ENCODE results near the gene OLFML1.
"Not testable (repeated sequence)": the region's sequence is repeated elsewhere in the genome, so short reads cannot be mapped to it uniquely, and the experiment has no call there.

Gene OLFML1

DNA sequence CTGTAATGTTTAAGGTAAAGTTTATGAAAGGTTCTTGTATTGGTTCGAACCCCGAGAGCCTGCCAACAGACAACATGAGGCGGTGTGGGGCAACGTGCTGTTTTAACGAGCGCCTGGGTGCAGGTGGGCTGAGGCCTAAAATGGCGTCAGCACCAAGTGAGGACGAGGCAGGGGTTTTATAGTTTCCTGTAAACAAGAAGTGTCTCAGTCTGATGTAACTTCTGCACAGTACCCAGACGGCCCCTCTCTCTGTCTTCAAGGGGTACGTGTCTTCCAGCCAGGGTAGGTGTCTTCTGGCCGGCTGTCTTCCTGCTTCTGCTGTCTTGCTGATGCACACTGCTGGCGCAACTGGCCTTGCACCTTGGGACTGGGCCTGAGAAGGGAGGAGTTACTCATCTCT is 31.2 kb downstream of the OLFML1 start:
- TF ChIP-seq, protein P1, sequence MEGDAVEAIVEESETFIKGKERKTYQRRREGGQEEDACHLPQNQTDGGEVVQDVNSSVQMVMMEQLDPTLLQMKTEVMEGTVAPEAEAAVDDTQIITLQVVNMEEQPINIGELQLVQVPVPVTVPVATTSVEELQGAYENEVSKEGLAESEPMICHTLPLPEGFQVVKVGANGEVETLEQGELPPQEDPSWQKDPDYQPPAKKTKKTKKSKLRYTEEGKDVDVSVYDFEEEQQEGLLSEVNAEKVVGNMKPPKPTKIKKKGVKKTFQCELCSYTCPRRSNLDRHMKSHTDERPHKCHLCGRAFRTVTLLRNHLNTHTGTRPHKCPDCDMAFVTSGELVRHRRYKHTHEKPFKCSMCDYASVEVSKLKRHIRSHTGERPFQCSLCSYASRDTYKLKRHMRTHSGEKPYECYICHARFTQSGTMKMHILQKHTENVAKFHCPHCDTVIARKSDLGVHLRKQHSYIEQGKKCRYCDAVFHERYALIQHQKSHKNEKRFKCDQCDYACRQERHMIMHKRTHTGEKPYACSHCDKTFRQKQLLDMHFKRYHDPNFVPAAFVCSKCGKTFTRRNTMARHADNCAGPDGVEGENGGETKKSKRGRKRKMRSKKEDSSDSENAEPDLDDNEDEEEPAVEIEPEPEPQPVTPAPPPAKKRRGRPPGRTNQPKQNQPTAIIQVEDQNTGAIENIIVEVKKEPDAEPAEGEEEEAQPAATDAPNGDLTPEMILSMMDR (IDR thresholded peaks at IDR 0.05; ENCODE audit: extremely low read depth, missing control alignments): no peak
- no peak for DNase-seq (ENCODE audit: low spot score)

GRCh38 chr11:7517743-7518142 is 32.4 kb downstream of the OLFML1 start:
- DNase-seq (ENCODE audit: low spot score): not testable (repeated sequence)

DNA sequence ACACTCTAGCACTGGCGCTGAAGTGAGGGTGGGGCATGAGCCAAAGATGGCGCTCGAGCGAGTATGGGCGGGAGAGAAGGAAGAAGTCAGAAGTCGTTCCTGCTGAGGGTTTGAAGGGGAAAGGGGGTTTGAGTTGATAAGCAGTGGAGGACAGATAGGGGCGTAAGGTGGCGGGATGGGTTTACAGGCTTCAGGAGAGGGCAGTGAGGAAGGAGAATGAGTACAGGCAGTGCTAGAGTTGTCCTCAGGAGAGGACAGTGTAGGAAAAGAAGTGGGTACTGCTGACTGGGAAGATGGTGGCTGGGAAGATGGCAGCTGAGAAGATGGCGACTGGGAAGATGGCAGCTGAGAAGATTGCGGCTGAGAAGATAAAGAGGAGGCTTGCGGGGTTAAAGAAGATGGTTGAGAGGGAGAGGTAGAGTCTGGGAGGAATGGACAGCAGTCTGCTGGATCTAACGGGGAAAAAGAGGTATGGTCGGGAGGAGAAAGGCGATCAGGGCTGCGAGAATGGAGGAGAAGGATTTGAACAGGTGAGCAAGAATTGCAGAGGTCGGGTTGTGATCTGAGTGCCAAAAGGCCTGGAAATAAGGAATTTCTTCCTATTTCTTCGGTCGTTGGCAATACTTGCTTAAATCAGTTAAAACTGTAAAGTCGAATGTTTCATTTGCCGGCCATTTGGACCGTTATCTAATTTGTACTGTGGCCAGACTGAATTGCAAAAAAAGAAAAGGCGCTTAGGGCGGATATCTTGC is 33.7 kb downstream of the OLFML1 start:
- TF ChIP-seq, protein P1 (IDR thresholded peaks at IDR 0.05; ENCODE audit: extremely low read depth, missing control alignments): no peak
- no peak for DNase-seq (ENCODE audit: low spot score)

DNA sequence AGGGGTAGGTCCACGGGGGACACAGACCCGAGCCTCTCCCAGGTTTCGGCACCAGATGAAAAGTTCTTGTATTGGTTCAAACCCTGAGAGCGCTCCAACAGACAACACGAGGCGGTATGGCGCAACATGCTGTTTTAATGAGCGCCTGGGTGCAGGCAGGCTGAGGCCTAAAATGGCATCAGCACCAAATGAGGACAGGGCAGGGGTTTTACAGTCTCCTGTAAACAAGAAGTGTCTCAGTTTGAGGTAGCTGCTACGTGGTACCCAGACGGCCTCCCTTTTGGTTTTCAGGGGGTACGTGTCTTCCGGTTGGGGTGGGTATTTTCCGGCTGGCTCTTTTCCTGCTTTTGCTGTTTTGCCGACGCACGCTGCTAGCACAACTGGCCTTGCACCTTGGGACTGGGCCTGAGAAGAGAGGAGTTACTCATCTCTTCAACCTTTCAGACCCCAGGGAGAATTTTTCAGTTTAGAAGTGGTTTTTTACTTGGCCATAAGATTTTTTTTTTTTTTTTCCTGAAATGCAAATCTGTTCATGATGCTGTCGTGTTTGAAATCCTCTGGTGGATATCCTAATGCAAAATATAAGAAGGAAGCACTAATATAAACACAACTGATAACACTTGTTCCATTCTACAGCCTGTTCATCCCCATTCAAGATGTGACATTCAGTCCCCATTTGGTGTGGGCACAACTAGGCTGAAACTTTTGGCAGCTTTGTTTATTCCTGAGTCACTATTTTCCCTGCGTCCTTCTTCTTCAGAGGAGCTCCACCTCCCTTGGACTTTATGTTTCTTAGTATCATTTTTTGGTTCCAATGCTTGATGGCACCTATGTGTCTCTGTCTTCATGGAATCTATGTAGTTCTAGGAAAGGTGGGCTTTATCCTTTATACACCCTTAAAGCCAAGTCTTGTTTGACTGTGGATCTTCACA is 35.0 kb downstream of the OLFML1 start:
- peak; percentile 40 for DNase-seq (ENCODE audit: low spot score)
- TF ChIP-seq, protein P1 (IDR thresholded peaks at IDR 0.05; ENCODE audit: extremely low read depth, missing control alignments): no peak

DNA sequence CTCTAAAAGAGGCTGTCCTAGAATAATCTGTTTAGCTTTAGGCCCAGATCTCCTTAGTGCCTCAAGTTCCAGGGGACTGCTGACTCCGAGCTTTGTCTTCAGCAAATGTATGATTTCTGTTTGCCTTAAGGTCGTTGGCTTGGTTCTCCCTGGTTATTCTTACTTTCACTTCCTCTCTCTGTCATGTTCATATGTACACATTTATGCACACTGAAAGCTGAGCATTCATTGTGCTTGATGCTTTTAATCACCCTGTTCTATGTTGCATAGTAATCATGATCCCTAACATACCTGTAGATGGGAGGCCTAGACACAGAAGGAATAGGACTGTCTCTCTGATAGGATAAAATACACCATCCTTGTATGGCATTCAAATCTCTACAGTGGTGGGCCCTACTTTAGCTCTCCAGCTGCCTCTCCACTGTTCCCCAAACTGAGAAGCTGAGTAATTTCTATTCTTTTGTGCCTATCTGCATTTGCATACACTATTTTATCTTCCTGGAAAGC is 35.7 kb downstream of the OLFML1 start:
- TF ChIP-seq, protein P1 (IDR thresholded peaks at IDR 0.05; ENCODE audit: extremely low read depth, missing control alignments): no peak
- DNase-seq (ENCODE audit: low spot score): peak; percentile 58

GRCh38 chr11:7522121-7522520 is 36.8 kb downstream of the OLFML1 start:
- no peak for DNase-seq (ENCODE audit: low spot score)
- TF ChIP-seq, protein P1 (IDR thresholded peaks at IDR 0.05; ENCODE audit: extremely low read depth, missing control alignments): no peak

DNA sequence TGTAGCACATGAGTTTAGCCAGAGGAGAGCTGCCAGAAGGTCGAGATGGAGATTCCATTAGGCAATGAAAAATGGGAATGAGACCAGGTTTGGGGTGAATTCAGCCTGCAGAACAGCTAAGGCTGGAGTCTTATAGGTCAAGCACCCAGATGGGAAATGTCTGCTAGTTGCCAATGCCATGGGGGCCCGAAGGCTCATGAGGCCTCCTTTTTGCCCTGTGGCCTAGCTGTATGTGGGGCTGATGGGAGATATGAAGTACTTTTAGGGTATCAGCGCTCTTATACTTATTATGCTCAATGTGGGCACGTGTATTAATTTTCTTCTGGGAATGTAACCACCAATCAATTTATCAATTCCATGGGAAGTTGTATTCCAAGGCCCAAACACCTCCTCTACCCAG is 37.2 kb downstream of the OLFML1 start:
- TF ChIP-seq, protein P1 (IDR thresholded peaks at IDR 0.05; ENCODE audit: extremely low read depth, missing control alignments): no peak
- no peak for DNase-seq (ENCODE audit: low spot score)

Measured in GM20000 (cell line).